Fibroblast of mammary gland (primary cell): ENCODE results near the gene VWA7.

Experiments used
- DNase-seq: peaks from one replicate; pipeline ENCODE4 v3.0.0-alpha.2; 2010; ENCODE audit warnings: low read depth
- H3K4me3 ChIP-seq: 2 replicates; pipeline ENCODE4 v1.5.1; 2011; ENCODE audit warnings: low read depth, mild to moderate bottlenecking, low read length, moderate library complexity; ENCODE audit not compliant: control insufficient read depth
- CTCF ChIP-seq: conservative IDR thresholded peaks from 2 replicates; pipeline ENCODE4 v1.5.1; 2011; ENCODE audit warnings: low read depth, low read length, inconsistent platforms; ENCODE audit not compliant: control insufficient read depth, insufficient read depth

The VWA7 gene

GRCh38 chr6:31762356-31762755, 14.8 kb downstream of the VWA7 start, which contains the start of gene SAPCD1:
Gene SAPCD1, plus strand, starts transcription at chr6:31762656. Its CDS starts 399 bp downstream, at chr6:31763055.
- no peak for TF ChIP-seq CTCF
- no peak within 1 kb of the TSS for H3K4me3 ChIP-seq
- DNase-seq = no peak

GRCh38 chr6:31761343-31761742, 15.8 kb downstream of the VWA7 start:
- no peak for DNase-seq
- TF ChIP-seq CTCF = no peak
- no peak overlapping the region for H3K4me3 ChIP-seq

GRCh38 chr6:31760790-31761189, 16.3 kb downstream of the VWA7 start:
- H3K4me3 ChIP-seq = no peak overlapping the region
- no peak for DNase-seq
- TF ChIP-seq CTCF = no peak

- no peak overlapping the region for H3K4me3 ChIP-seq
- no peak for DNase-seq
- TF ChIP-seq CTCF = no peak
Observed at GRCh38 chr6:31758281-31758680, 18.8 kb downstream of the VWA7 start.

- no peak for TF ChIP-seq CTCF
- DNase-seq = peak; percentile 91
- no peak overlapping the region for H3K4me3 ChIP-seq
Observed at GRCh38 chr6:31752739-31753319, 24.3 kb downstream of the VWA7 start.

- TF ChIP-seq CTCF = no peak
- DNase-seq = no peak
- no peak overlapping the region for H3K4me3 ChIP-seq
Observed at GRCh38 chr6:31750411-31751022, 26.6 kb downstream of the VWA7 start.
